T-helper 1 cell treated with Interleukin-12 subunit alpha and Interleukin-12 subunit beta and Interleukin-4 antibody, amounts not matched to agents 30 μg/mL and 1 μg/mL, for 36 hours (primary cell): Measurements from ENCODE around the gene PKHD1.
"Not testable (repeated sequence)": the region's sequence is repeated elsewhere in the genome, so short reads cannot be mapped to it uniquely, and the experiment has no call there.

Experiments used
- H3K27ac Mint-ChIP-seq: one replicate; pipeline ENCODE4 v1.8.0; 2021; ENCODE audit warnings: mild to moderate bottlenecking, mixed read lengths
- H3K27me3 Mint-ChIP-seq: one replicate; pipeline ENCODE4 v1.8.0; 2021; ENCODE audit warnings: low read depth, mixed read lengths
- H3K36me3 Mint-ChIP-seq: one replicate; pipeline ENCODE4 v1.8.0; 2021; ENCODE audit warnings: low read depth, mixed read lengths
- H3K4me1 Mint-ChIP-seq: one replicate; pipeline ENCODE4 v1.8.0; 2021; ENCODE audit warnings: low read depth, mixed read lengths
- H3K4me3 Mint-ChIP-seq: one replicate; pipeline ENCODE4 v1.8.0; 2021; ENCODE audit warnings: mild to moderate bottlenecking, moderate library complexity, mixed read lengths
- H3K9me3 Mint-ChIP-seq: one replicate; pipeline ENCODE4 v1.8.0; 2021; ENCODE audit warnings: mixed read lengths

Gene PKHD1

DNA sequence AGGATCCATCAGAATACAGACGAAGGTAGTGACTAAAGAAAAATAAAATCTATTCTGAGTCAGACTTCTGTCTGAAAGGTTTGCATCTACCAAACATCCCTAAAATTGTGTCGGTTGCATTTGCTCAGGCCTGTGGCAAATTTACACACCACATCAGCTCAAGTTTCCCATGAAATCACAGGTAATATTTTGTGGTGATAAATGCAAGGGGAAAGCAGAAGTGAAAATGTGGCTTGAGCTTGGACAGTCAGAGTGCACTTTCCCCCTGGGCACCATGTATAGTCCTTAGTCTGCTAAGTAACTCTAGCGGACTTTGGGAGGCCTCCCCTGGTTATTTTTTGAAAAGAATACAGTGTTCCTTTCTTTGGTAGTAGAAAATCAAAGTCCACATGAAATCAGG is 159.1 kb downstream of the PKHD1 start:
- H3K4me1 Mint-ChIP-seq: no peaks in the 10 kb centered on the region

DNA sequence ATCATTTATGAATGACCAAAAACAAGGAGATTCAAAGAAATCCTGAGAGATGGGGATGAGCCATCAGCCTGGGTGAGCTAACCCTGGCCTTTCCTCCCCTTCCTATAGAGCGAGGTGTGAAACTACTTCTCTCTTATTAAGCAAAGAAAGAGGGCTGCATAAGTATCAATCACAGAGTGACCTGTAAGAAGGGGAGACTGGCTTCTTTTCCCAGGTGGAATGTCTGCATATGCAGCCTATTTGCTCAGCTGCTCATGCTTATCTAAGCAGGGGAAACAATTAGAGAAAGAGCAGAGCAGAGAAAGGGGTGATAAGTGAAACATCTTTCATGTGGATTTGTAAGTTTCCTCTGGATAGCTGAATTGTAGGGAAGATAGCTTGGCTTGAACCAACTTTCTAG is 160.0 kb downstream of the PKHD1 start:
- Mint-ChIP-seq H3K36me3 (no peaks in the 10 kb centered on the region), H3K4me3 (no peak overlapping the region), H3K9me3 (no peaks in the 10 kb centered on the region)

More for the DNA sequence above, 159.1 kb downstream of the PKHD1 start:
- H3K9me3 Mint-ChIP-seq: no peaks in the 10 kb centered on the region
- no peak overlapping the region for H3K4me3 Mint-ChIP-seq
- no peaks in the 10 kb centered on the region for H3K36me3 Mint-ChIP-seq
- no peak overlapping the region for H3K27ac Mint-ChIP-seq
- H3K27me3 Mint-ChIP-seq: no peaks in the 10 kb centered on the region

DNA sequence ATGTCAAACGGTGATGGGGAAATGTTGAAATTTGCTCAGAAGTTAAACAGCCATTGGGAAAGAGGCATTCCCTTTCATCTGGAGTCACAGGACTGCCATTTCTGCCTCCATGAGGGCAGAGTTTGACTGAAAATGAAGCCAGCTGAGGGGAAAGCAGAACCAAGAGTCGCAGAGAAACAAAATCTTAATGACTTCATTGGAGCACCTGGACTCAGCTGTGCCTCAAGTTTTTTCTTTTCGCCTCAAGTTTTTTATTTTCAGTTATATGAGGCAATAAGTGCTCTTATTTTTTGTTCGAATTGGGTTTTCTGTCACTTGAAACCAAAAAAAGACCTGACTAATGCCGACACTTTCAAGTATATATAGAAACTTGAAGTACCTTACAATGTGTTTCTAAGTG is 161.3 kb downstream of the PKHD1 start:
- Mint-ChIP-seq H3K36me3 (no peaks in the 10 kb centered on the region), H3K27me3 (no peaks in the 10 kb centered on the region), H3K27ac (no peak overlapping the region), H3K4me1 (no peaks in the 10 kb centered on the region), H3K9me3 (no peaks in the 10 kb centered on the region), H3K4me3 (no peak overlapping the region)

More for the DNA sequence above, 160.0 kb downstream of the PKHD1 start:
- Mint-ChIP-seq H3K27me3 (no peaks in the 10 kb centered on the region), H3K27ac (no peak overlapping the region), H3K4me1 (no peaks in the 10 kb centered on the region)

DNA sequence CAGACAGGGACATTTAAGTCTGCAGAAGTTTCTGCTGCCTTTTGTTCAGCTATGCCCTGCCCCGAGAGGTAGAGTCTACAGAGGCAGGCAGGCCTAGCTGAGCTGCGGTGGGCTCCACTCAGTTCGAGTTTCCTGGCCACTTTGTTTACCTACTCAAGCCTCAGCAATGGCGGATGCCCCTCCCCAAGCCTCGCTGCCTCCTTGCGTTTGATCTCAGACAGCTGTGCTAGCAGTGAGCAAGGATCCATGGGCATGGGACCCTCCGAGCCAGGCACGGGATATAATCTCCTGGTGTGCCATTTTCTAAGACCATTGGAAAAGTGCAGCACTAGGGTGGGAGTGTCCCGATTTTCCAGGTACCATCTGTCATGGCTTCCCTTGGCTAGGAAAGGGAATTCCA is 164.9 kb downstream of the PKHD1 start:
- H3K27ac Mint-ChIP-seq, H3K4me1 Mint-ChIP-seq, H3K9me3 Mint-ChIP-seq, H3K4me3 Mint-ChIP-seq, H3K36me3 Mint-ChIP-seq, H3K27me3 Mint-ChIP-seq: not testable (repeated sequence)

DNA sequence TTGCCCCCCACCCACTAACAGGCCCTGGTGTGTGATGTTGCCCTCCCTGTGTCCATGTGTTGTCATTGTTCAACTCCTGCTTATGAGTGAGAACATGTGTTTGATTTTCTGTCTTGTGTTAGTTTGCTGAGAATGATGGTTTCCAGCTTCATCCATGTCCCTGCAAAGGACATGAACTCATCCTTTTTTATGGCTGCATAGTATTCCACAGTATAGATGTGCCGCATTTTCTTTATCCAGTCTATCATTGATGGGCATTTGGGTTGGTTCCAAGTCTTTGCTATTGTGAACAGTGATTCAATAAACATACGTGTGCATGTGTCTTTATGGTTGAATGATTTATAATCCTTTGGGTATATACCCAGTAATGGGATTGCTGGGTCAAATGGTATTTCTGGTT is 169.1 kb downstream of the PKHD1 start:
- not testable (repeated sequence) for H3K4me1 Mint-ChIP-seq, H3K4me3 Mint-ChIP-seq, H3K36me3 Mint-ChIP-seq, H3K27me3 Mint-ChIP-seq, H3K9me3 Mint-ChIP-seq, H3K27ac Mint-ChIP-seq

DNA sequence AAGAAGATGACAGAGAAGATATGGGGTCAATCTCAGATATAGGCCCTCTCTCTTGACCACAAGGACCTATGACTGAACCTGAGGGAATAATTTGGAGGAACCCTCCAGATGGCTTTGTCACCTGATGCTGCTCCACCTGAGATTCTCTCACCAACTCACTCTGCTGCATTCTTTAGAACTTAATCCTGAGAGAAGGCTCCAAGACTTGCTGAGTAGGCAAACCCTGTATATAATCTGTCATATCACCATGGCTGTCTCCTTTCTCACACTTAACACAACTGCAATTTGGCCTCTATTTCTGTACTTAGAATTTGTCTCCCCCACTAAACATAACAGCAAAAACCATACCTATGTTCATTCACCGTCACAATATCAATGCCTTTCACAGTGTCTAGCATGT is 172.3 kb downstream of the PKHD1 start:
- Mint-ChIP-seq H3K4me1 (no peaks in the 10 kb centered on the region), H3K27ac (no peak overlapping the region), H3K4me3 (no peak overlapping the region), H3K27me3 (peaks cover 10% of the 10 kb centered on the region), H3K36me3 (no peaks in the 10 kb centered on the region), H3K9me3 (peaks cover 9% of the 10 kb centered on the region)

DNA sequence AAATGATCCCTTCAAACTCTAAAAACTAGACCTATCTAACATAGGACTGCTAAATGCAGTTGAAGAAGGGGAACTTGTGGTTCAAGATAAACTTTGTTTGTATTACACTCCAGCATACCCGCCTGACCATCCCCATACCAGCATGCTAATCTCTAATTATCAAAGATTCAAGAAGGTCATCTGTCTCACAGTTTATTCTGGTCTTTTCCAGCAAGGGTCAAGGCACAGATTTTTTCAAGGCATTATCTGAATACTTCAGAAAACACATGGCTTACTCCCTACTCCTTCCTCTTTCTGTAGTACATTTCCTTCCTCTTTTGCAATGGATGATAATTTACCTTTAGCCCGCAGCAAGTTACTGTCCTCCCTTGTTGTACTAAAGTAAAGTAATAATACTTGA is 174.1 kb downstream of the PKHD1 start:
- Mint-ChIP-seq H3K9me3 (peaks cover under 1% of the 10 kb centered on the region), H3K4me3 (no peak overlapping the region), H3K27me3 (peaks cover 10% of the 10 kb centered on the region), H3K4me1 (no peaks in the 10 kb centered on the region), H3K36me3 (no peaks in the 10 kb centered on the region), H3K27ac (no peak overlapping the region)

DNA sequence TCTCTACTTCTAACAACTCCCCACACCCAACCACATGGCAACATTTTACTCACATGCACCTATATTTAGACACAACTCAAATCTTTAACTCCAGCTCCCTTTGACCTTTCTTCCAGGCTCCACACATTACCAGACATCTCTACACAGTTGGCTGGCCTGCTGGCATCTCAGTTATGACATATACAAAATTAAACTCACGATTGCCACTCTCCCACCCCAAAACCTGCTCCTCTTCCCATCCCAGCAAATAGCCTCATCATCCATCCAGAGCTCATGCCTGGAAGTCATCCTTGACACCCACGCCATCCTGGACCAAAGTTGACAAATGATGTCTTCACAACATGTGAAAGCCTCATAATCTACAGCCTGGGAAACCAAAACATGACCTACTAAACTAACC is 176.6 kb downstream of the PKHD1 start:
- Mint-ChIP-seq H3K27ac (no peak overlapping the region), H3K27me3 (peaks cover 10% of the 10 kb centered on the region), H3K4me1 (no peaks in the 10 kb centered on the region), H3K36me3 (no peaks in the 10 kb centered on the region), H3K4me3 (no peak overlapping the region), H3K9me3 (no peaks in the 10 kb centered on the region)

DNA sequence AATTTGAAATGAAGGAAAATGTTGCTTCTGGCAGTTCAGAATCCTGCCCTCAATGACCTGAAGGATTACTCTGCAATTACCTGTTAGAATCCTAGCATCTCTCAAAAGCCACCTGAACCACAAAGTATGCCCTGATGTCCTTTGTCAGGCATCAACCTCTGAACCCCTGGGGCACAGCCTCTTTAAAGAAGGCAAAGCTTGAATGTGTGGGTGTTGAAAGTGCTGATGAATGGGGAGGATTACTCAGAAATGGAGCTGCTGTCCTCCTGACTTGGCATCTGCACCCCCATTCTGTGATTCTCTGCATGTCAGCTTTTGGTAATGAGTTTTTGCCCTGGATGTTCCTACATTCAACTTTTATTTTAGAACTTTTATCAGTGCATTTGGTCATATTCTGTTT is 179.2 kb downstream of the PKHD1 start:
- Mint-ChIP-seq H3K36me3 (no peaks in the 10 kb centered on the region), H3K9me3 (no peaks in the 10 kb centered on the region), H3K4me1 (no peaks in the 10 kb centered on the region), H3K27me3 (peaks cover 4% of the 10 kb centered on the region), H3K4me3 (no peak overlapping the region), H3K27ac (no peak overlapping the region)

DNA sequence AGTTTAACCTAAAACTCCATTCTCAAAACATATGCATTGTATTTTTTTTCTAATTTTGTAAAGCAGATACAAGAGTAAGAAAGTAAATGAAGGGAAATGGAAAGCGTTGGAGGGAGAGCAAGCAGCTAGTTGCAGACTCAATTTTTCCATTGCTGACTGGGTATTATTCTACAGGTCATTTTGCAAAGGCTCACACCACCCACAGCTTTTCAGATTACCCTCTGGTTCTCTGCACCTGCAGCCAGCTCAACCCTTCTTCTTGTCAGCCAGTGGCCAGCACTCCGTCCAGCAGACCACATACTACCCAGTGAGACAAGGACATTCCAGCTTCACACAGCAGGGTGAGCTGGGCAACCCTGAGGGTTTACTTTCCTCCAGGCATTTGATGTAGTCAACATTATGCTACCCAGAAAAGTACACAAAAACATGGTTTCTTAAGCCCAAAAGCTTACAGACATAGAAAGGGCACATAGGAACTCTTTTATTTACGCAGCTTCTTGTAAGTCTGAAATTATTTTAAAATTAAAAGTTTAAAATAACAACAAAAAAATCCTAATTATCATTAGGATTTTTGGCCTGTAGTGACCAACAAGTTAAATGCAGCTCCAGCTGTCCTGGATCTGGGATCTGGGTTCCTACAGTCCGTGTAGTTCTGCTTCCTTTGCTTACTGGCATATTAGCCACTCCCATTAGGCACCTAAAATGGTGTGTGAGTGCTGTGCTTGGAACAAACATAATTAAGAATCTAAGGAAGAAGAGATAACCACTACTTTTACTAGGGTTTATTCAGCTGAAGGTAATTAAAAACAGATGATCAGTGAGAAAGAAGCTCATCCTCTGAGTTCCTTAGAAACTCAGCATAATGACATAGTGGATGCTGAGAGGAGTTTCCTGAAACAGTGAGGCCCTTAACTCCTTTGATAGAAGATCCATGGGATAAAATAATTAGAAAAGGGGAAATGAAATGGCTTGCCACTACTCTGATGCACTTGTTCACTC is 185.3 kb downstream of the PKHD1 start:
- H3K27ac Mint-ChIP-seq: no peak overlapping the region
- H3K27me3 Mint-ChIP-seq: no peaks in the 10 kb centered on the region
- no peak overlapping the region for H3K4me3 Mint-ChIP-seq
- no peaks in the 10 kb centered on the region for H3K4me1 Mint-ChIP-seq
- H3K9me3 Mint-ChIP-seq: no peaks in the 10 kb centered on the region
- no peaks in the 10 kb centered on the region for H3K36me3 Mint-ChIP-seq

DNA sequence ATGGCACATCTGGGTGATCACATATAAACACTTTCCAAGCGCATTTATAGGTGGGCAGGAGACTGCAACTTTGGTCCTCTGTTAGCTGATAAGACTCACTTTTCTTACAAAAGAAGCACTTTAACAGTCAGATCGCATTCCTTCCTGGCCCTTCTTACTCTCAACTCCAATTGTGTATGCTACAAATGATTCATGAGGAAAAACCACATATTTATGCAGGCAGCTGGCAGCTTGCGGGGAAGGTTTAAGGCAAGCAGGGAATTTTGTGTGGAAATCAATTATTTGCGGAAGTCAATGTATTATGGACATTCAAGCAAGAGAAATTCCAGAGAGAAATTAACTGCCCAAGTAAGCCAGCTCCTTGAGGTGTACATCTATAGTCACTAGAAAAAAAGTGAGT is 194.0 kb downstream of the PKHD1 start:
- Mint-ChIP-seq H3K4me1 (no peaks in the 10 kb centered on the region), H3K36me3 (no peaks in the 10 kb centered on the region)

DNA sequence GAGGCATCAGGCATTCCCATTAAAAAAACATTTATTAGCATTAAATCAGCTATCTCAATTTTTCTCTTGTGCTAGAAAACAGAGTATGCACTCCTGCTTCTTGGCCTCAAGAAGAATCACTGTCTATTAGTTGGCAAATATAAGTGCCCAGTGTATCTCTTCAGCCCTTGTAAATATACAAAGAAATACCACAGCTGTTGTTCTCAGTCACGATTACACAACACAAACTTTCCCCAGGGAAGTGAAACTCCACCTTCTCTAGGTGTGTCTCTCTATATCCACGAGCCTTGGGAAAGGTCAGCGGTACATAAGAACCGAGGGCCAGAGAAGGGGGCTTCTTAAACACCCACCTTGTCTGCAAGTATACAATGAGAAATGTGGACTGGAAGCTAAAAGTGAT is 194.7 kb downstream of the PKHD1 start:
- Mint-ChIP-seq H3K27me3 (no peaks in the 10 kb centered on the region), H3K9me3 (no peaks in the 10 kb centered on the region), H3K4me3 (no peak overlapping the region), H3K4me1 (no peaks in the 10 kb centered on the region), H3K36me3 (no peaks in the 10 kb centered on the region), H3K27ac (no peak overlapping the region)

More for the DNA sequence above, 194.0 kb downstream of the PKHD1 start:
- H3K9me3 Mint-ChIP-seq: no peaks in the 10 kb centered on the region
- H3K4me3 Mint-ChIP-seq: no peak overlapping the region
- H3K27me3 Mint-ChIP-seq: no peaks in the 10 kb centered on the region
- H3K27ac Mint-ChIP-seq: no peak overlapping the region

DNA sequence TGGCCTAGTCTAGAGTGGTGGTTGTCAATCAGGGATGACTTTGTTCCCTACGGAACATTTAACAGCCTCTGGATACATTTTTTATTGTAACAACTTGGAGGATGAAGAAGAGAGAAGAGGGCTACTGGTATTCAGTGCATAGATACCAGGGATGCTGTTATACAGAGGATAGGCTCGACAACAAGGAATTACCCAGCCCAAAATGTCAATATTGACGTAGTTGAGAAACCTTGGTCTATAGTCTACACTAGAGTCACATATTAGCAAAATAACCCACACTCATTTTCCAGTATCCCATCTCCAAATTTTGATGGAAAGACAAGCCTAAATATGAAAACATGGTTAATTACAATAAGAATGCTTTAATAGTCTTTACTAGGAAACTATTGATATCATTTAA is 195.1 kb downstream of the PKHD1 start:
- H3K9me3 Mint-ChIP-seq: no peaks in the 10 kb centered on the region
- no peak overlapping the region for H3K4me3 Mint-ChIP-seq
- no peaks in the 10 kb centered on the region for H3K27me3 Mint-ChIP-seq
- no peaks in the 10 kb centered on the region for H3K36me3 Mint-ChIP-seq
- H3K27ac Mint-ChIP-seq: no peak overlapping the region
- no peaks in the 10 kb centered on the region for H3K4me1 Mint-ChIP-seq

DNA sequence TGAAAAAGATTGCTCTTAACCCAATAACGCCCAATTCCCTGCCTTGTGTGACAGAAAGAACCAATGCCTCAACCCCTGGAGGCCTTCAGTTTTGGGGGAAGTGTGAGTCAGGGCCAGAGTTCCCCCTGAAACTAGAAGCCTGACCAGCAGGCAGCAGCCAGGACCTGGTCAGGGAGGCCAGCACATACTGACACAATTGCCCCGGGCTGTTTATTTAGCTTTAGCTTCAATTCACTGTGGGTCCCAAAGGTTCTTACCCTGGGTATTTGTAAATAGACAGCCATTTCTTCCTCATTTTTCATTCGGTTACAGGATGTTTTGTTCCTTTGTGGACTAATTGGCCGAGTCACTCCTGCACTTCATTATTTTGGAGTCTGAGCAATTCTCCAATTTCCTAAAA is 195.6 kb downstream of the PKHD1 start:
- H3K9me3 Mint-ChIP-seq: no peaks in the 10 kb centered on the region
- no peaks in the 10 kb centered on the region for H3K27me3 Mint-ChIP-seq
- H3K27ac Mint-ChIP-seq: no peak overlapping the region

DNA sequence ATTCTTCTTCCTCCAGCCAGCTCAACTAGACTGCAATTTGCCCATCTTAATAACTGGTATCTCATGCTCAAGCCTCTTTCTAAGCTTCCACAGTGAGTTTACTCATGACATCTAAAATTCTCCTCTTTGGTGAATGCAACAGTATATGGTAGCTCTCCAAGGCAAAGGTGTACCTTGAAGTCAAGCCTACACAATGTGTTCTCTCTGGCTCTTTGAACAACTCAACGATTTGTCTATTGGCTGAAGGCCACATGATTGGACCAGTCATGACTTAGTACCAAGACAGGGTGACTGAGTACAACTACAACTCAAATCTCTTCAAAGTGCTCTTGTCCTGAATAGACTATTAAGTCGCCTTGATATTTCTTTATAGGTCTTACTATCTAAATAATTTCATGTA is 199.6 kb downstream of the PKHD1 start:
- H3K27me3 Mint-ChIP-seq: no peaks in the 10 kb centered on the region
- H3K9me3 Mint-ChIP-seq: no peaks in the 10 kb centered on the region
- no peak overlapping the region for H3K4me3 Mint-ChIP-seq
- no peaks in the 10 kb centered on the region for H3K36me3 Mint-ChIP-seq
- H3K27ac Mint-ChIP-seq: no peak overlapping the region
- H3K4me1 Mint-ChIP-seq: no peaks in the 10 kb centered on the region

More for the DNA sequence above, 195.6 kb downstream of the PKHD1 start:
- no peak overlapping the region for H3K4me3 Mint-ChIP-seq
- no peaks in the 10 kb centered on the region for H3K4me1 Mint-ChIP-seq
- H3K36me3 Mint-ChIP-seq: no peaks in the 10 kb centered on the region
